WTC11 (cell line): ENCODE results near the gene CAMKMT. TPM values are rescaled to one million over a fixed set of nuclear protein-coding genes. Genes with fewer than 3 reads are reported as not detected.

Experiments used
- ATAC-seq: fragments of 200-7000 bp; cut with Tn5 transposase; 2 replicates; pipeline ENCODE4 v1.10.0; 2021; ENCODE audit warnings: mild to moderate bottlenecking, moderate library complexity
- CTCF ChIA-PET: fragments of 300-600 bp; sonication (Branson Sonifier 250); formaldehyde crosslinking; loops from one replicate; lab custom pipeline; 2021; ENCODE audit warnings: antibody characterized with exemption; lab: Charles Lee
- POLR2A ChIA-PET: fragments of 350-600 bp; sonication (Branson Sonifier 250); formaldehyde crosslinking; loops from one replicate; lab custom pipeline; 2021; ENCODE audit warnings: antibody characterized with exemption; lab: Charles Lee
- DNase-seq: peaks from one replicate; pipeline ENCODE4 v3.0.0; 2021; ENCODE audit warnings: low spot score
- H3K27ac Mint-ChIP-seq: 2 replicates; pipeline ENCODE4 v1.8.0; 2021; ENCODE audit warnings: mixed read lengths
- H3K27me3 Mint-ChIP-seq: 2 replicates; pipeline ENCODE4 v1.8.0; 2021; ENCODE audit warnings: low read depth, mild to moderate bottlenecking, moderate library complexity, mixed read lengths
- H3K36me3 Mint-ChIP-seq: 2 replicates; pipeline ENCODE4 v1.8.0; 2021; ENCODE audit warnings: mixed read lengths
- H3K4me1 Mint-ChIP-seq: 2 replicates; pipeline ENCODE4 v1.8.0; 2022; ENCODE audit warnings: mixed read lengths
- H3K4me3 Mint-ChIP-seq: 2 replicates; pipeline ENCODE4 v1.8.0; 2021; ENCODE audit warnings: mild to moderate bottlenecking, moderate library complexity, mixed read lengths
- H3K9me3 Mint-ChIP-seq: 2 replicates; pipeline ENCODE4 v1.8.0; 2021; ENCODE audit warnings: mixed read lengths
- AFF4 ChIP-seq: sonication (generic); formaldehyde crosslinking; IDR thresholded peaks from 2 replicates; pipeline ENCODE4 v1.8.1; 2023; ENCODE audit warnings: mild to moderate bottlenecking, missing genetic modification reagents, borderline replicate concordance
- ATF6 ChIP-seq: sonication (generic); formaldehyde crosslinking; IDR thresholded peaks from 2 replicates; pipeline ENCODE4 v1.8.1; 2023; ENCODE audit warnings: mild to moderate bottlenecking, missing genetic modification reagents
- CREM ChIP-seq: sonication (generic); formaldehyde crosslinking; IDR thresholded peaks from 2 replicates; pipeline ENCODE4 v1.8.1; 2022; ENCODE audit warnings: mild to moderate bottlenecking, missing genetic modification reagents, moderate library complexity
- E2F5 ChIP-seq: sonication (generic); formaldehyde crosslinking; IDR thresholded peaks from 2 replicates; pipeline ENCODE4 v1.8.1; 2022; ENCODE audit warnings: mild to moderate bottlenecking, moderate library complexity, missing genetic modification reagents
- EMX1 ChIP-seq: fragments of 250-450 bp; sonication (Bioruptor Pico); IDR thresholded peaks from 2 replicates; pipeline ENCODE4 v1.8.0; 2021; ENCODE audit warnings: mild to moderate bottlenecking
- ETV6 ChIP-seq: sonication (generic); formaldehyde crosslinking; IDR thresholded peaks from 2 replicates; pipeline ENCODE4 v1.8.1; 2022; ENCODE audit warnings: mild to moderate bottlenecking, missing genetic modification reagents
- FOXP4 ChIP-seq: sonication (generic); formaldehyde crosslinking; IDR thresholded peaks from 2 replicates; pipeline ENCODE4 v1.8.0; 2022; ENCODE audit warnings: mild to moderate bottlenecking, missing genetic modification reagents
- JAZF1 ChIP-seq: fragments of 250-450 bp; sonication (Bioruptor Pico); IDR thresholded peaks from 2 replicates; pipeline ENCODE4 v1.9.0; 2021; ENCODE audit warnings: moderate library complexity, mild to moderate bottlenecking, inconsistent platforms
- KAT7 ChIP-seq: sonication (generic); formaldehyde crosslinking; IDR thresholded peaks from 2 replicates; pipeline ENCODE4 v1.8.1; 2023; ENCODE audit warnings: missing genetic modification reagents, mild to moderate bottlenecking, borderline replicate concordance
- TCF7 ChIP-seq: sonication (generic); formaldehyde crosslinking; IDR thresholded peaks from 2 replicates; pipeline ENCODE4 v1.8.0; 2022; ENCODE audit warnings: mild to moderate bottlenecking, low read depth, missing genetic modification reagents, moderate library complexity
- TEAD4 ChIP-seq: sonication (generic); formaldehyde crosslinking; IDR thresholded peaks from 2 replicates; pipeline ENCODE4 v1.8.0; 2022; ENCODE audit warnings: mild to moderate bottlenecking, missing genetic modification reagents
- USF2 ChIP-seq: sonication (generic); formaldehyde crosslinking; IDR thresholded peaks from 2 replicates; pipeline ENCODE4 v1.8.1; 2023; ENCODE audit warnings: mild to moderate bottlenecking, missing genetic modification reagents, moderate library complexity
- ZNF121 ChIP-seq: sonication (generic); formaldehyde crosslinking; IDR thresholded peaks from 2 replicates; pipeline ENCODE4 v1.8.0; 2023; ENCODE audit warnings: missing genetic modification reagents
- ZNF138 ChIP-seq: sonication (generic); formaldehyde crosslinking; conservative IDR thresholded peaks from 2 replicates; pipeline ENCODE4 v1.8.1; 2022; ENCODE audit warnings: mild to moderate bottlenecking, moderate library complexity, missing genetic modification reagents
- ZNF232 ChIP-seq: sonication (generic); formaldehyde crosslinking; IDR thresholded peaks from 2 replicates; pipeline ENCODE4 v1.8.0; 2022; ENCODE audit warnings: mild to moderate bottlenecking, missing genetic modification reagents
- ZNF281 ChIP-seq: sonication (generic); formaldehyde crosslinking; IDR thresholded peaks from 2 replicates; pipeline ENCODE4 v1.8.0; 2023; ENCODE audit warnings: mild to moderate bottlenecking, missing genetic modification reagents
- ZNF416 ChIP-seq: fragments of 250-450 bp; sonication (Bioruptor Pico); IDR thresholded peaks from 2 replicates; pipeline ENCODE4 v1.9.0; 2021; ENCODE audit warnings: mild to moderate bottlenecking, inconsistent platforms
- ZNF423 ChIP-seq: fragments of 250-450 bp; sonication (Bioruptor Pico); IDR thresholded peaks from 2 replicates; pipeline ENCODE4 v2.1.2; 2022; ENCODE audit warnings: mild to moderate bottlenecking, moderate library complexity
- ZNF671 ChIP-seq: fragments of 250-450 bp; sonication (Bioruptor Pico); IDR thresholded peaks from 2 replicates; pipeline ENCODE4 v1.8.0; 2021; ENCODE audit warnings: mild to moderate bottlenecking
- total RNA-seq: library from RNA; stranded (reverse); gene quantifications from 3 replicates; pipeline ENCODE4 v1.2.3, GENCODE V29; 2021

Gene CAMKMT
- total RNA-seq, 1 experiment from 2014 or later: 20.6 TPM

GRCh38 chr2:44718431-44718830 lies 356.7 kb downstream of the CAMKMT start:
- H3K27ac Mint-ChIP-seq: no peak overlapping the region
- no peak overlapping the region for H3K4me3 Mint-ChIP-seq
- peaks cover 11% of the 10 kb centered on the region for H3K4me1 Mint-ChIP-seq
- no peaks in the 10 kb centered on the region for H3K9me3 Mint-ChIP-seq
- POLR2A ChIA-PET: no interaction called here
- TF ChIP-seq ZNF121 (CRISPR knock-in tag) (no peak), ZNF281 (CRISPR knock-in tag) (no peak)
- no peak for DNase-seq
- H3K36me3 Mint-ChIP-seq: no peaks in the 10 kb centered on the region
- H3K27me3 Mint-ChIP-seq: no peaks in the 10 kb centered on the region
- no peak for ATAC-seq
- CTCF ChIA-PET: interaction anchor here (1.2 to 1.8 kb wide), 4 partner anchors 12 to 257 kb away, joined by 3 to 9 read pairs (median 4); no protein-coding TSS in a partner anchor

- no peaks in the 10 kb centered on the region for H3K9me3 Mint-ChIP-seq
- CTCF ChIA-PET: interaction anchor here (0.6 to 1.1 kb wide), 2 partner anchors 187 to 236 kb away, joined by 3 read pairs; no protein-coding TSS in a partner anchor
- DNase-seq (no peak), ATAC-seq (no peak)
- no peaks in the 10 kb centered on the region for H3K36me3 Mint-ChIP-seq
- 0 out of 2 replicates have a peak, but pooled peaks cover 5% of the 10 kb centered on the region for H3K4me1 Mint-ChIP-seq
- H3K27me3 Mint-ChIP-seq: no peaks in the 10 kb centered on the region
- H3K4me3 Mint-ChIP-seq: no peak overlapping the region
- H3K27ac Mint-ChIP-seq: no peak overlapping the region
- POLR2A ChIA-PET: no interaction called here
- TF ChIP-seq ATF6: no peak
- TF ChIP-seq ZNF138 (CRISPR knock-in tag): no peak
- no peak for TF ChIP-seq ZNF121 (CRISPR knock-in tag)
- TF ChIP-seq ZNF423 (CRISPR knock-in tag): no peak
- no peak for TF ChIP-seq USF2 (CRISPR knock-in tag)
- TF ChIP-seq FOXP4 (CRISPR knock-in tag): no peak
- no peak for TF ChIP-seq E2F5
- no peak for TF ChIP-seq ZNF416 (CRISPR knock-in tag)
- no peak for TF ChIP-seq JAZF1 (CRISPR knock-in tag)
- TF ChIP-seq CREM (CRISPR knock-in tag): no peak
- TF ChIP-seq KAT7 (CRISPR knock-in tag): no peak
- TF ChIP-seq TEAD4 (CRISPR knock-in tag): no peak
- no peak for TF ChIP-seq ZNF232
- TF ChIP-seq ETV6 (CRISPR knock-in tag): no peak
- no peak for TF ChIP-seq EMX1 (CRISPR knock-in tag)
- no peak for TF ChIP-seq TCF7
- no peak for TF ChIP-seq ZNF671 (CRISPR knock-in tag)
- TF ChIP-seq AFF4 (CRISPR knock-in tag): no peak
Observed at GRCh38 chr2:44719562-44719961, 357.8 kb downstream of the CAMKMT start.
